Motor neuron (in vitro differentiated cells): ENCODE measurements around the gene MRPL58. TPM values are rescaled to one million over a fixed set of nuclear protein-coding genes. Genes with fewer than 3 reads are reported as not detected.

Source experiments
- ATAC-seq, 8 experiments: fragments of 200-7000 bp; cut with Tn5 transposase; replicated peaks in 6 of 8; 2 replicates each; pipeline ENCODE4 v1.8.0; 2021; ENCODE audit warnings: mild to moderate bottlenecking in 8 of 8, moderate library complexity in 8 of 8
- H3K27ac ChIP-seq, 2 donors: fragments of 250-450 bp; sonication (Bioruptor Pico); 2 replicates each; pipeline ENCODE4 v1.9.0; 2021; ENCODE audit warnings: antibody characterized with exemption in 2 of 2, mild to moderate bottlenecking in 2 of 2, moderate library complexity in 1 of 2
- H3K4me1 ChIP-seq, 2 donors: fragments of 250-450 bp; sonication (Bioruptor Pico); replicated peaks in 1 of 2; 2 replicates each; pipeline ENCODE4 v1.6.1; 2021; ENCODE audit warnings: antibody characterized with exemption in 2 of 2, mild to moderate bottlenecking in 2 of 2, moderate library complexity in 1 of 2
- H3K4me3 ChIP-seq, 5 donors: fragments of 250-450 bp; sonication (Bioruptor Pico); 2 replicates each; pipeline ENCODE4 v1.9.0; 2021; ENCODE audit warnings: antibody characterized with exemption in 5 of 5, mild to moderate bottlenecking in 5 of 5, moderate library complexity in 4 of 5
- WGBS, 10 experiments: fragments of 450-650 bp; shearing (Covaris generic); methylation state at CpG; one replicate each; pipeline ENCODE4 v1.0.0; 2022; 5-methylcytosine and 5-hydroxymethylcytosine counted together
- in situ Hi-C, 9 experiments: fragments of 400-800 bp; cut with MboI; loops; one replicate each; pipeline ENCODE4 v1.15.0; 2021; ENCODE audit warnings: low sequenced_read_pairs in 9 of 9, low pct_unique_long_range_greater_than_20kb in 2 of 9; ENCODE audit not compliant: unreplicated experiment in 9 of 9
- total RNA-seq, 8 experiments: library from RNA; unstranded; fragments of 300-600 nt; gene quantifications; 2 replicates each; pipeline versions ENCODE4 v1.2.3 to v1.2.4, GENCODE V29; 2022

MRPL58 gene
- total RNA-seq, 8 experiments from 2014 or later = 27.6 to 52.5 (median 34.8) TPM

DNA sequence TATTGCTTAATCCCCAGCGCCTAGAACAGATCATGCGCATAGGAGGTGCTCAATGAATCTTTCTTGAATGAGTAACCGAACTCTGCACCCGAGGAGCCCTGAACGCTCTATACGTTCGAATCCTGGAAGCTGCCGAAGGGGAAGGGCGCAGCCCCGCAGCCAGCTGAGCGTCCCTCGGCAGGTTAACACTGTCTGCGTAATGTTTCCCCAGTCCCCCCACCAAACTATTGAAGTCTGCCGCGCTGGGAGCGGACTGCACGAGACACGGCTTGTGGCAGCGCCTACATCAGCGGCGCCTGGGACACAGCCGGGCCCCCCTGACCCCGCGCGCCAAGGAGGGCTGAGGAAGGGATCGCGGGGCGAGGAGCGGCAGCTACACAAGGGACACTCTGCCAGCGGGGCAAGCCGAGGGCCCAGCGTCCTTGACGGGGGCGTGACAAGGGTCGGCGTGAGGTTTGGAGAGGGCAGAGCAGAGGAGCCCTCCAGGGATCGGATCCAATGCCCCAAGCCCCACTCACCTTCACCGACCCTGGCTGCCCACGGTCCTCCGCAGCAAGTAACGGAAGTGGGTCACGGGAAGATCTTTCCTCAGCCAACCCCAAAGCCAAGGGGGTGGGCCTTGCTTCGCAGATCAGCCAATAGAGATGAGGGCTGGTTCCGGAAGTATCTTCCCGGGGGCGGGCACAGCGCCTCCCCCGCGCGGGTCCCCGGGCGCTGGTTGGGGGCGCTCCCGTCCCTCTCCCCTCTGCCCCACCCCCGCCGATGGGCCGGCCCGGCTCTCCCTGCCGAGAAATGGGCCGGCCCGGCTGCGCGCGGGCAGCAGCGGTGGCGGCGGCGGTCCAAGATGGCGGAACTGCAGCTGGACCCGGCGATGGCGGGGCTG, 34.2 kb downstream of the MRPL58 start, which contains the start of the genes ATP5PD and KCTD2:
Gene ATP5PD, minus strand, starts transcription at position 563 of the 883 bp plus-strand sequence. CDS start 4,319 bp downstream, outside the sequence.
Gene KCTD2, plus strand, starts transcription at position 819 of the 883 bp plus-strand sequence. Its CDS starts 26 bp downstream, at position 845.
- 0 to 3% (median 0%) methylated on average over 1 to 10 of the region's 72 CpGs; no CpG with 5 or more reads in 3 of the 10 experiments for WGBS, 10 experiments
- in situ Hi-C loops = no loop called here
- H3K4me1 ChIP-seq = peaks cover 10 to 13% of the 10 kb centered on the region in 2 donors
- peak; percentile 91 to 96 (median 94) for ATAC-seq
- peak within 1 kb of the TSS; percentile 70 to 93 for H3K27ac ChIP-seq
- H3K4me3 ChIP-seq = peak within 1 kb of the TSS; percentile 78 to 99 (median 88)

GRCh38 chr17:75047398-75048098, 35.1 kb downstream of the MRPL58 start:
- H3K27ac ChIP-seq = peak overlapping the region; percentile 70 to 93
- in situ Hi-C loops = no loop called here
- WGBS, 10 experiments = 0 to 17% (median 0%) methylated on average over 1 to 4 of the region's 38 CpGs; no CpG with 5 or more reads in 3 of the 10 experiments
- peaks cover 10 to 13% of the 10 kb centered on the region in 2 donors for H3K4me1 ChIP-seq
- H3K4me3 ChIP-seq = peak overlapping the region; percentile 78 to 99 (median 88)
- ATAC-seq = peak; percentile 1 to 36 (median 24)

DNA sequence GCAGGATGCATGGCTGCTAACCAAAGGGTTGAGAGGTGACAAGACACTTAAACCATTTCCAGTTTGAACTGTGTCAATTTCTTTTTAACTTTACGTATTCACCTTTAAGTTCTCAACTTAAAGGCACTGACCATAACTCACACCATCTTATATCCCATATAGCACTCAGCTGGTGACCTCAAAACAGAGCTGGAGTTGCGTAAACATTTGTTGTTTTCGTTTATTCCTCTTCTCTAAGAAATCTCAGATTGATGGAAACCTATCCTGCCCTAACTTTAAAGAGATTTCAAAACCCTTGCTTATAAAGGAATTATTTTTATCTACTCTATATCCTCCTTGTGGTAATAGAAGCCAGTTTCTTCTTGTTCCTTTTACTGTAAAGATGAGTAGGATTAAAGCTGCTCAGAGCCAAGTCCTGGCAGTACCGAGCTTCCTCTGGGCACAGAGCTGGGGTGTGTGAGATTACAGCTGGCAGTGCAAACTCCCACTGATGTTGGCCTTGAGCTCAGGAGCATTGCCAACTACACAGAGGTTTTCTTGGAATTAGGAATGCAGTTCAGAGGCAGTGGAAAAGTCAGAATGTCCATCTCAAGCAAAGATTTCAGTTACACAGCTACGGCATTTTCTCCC, 35.9 kb downstream of the MRPL58 start:
- WGBS, 10 experiments = 6 to 81% (median 37%) methylated on average over 2 to 5 of the region's 5 CpGs; no CpG with 5 or more reads in 2 of the 10 experiments
- Histone ChIP-seq H3K4me3 (peak overlapping the region; percentile 78 to 99 (median 88)), H3K27ac (no peak overlapping the region), H3K4me1 (peaks cover 10 to 13% of the 10 kb centered on the region in 2 donors)
- ATAC-seq = no peak
- in situ Hi-C loops = no loop called here

DNA sequence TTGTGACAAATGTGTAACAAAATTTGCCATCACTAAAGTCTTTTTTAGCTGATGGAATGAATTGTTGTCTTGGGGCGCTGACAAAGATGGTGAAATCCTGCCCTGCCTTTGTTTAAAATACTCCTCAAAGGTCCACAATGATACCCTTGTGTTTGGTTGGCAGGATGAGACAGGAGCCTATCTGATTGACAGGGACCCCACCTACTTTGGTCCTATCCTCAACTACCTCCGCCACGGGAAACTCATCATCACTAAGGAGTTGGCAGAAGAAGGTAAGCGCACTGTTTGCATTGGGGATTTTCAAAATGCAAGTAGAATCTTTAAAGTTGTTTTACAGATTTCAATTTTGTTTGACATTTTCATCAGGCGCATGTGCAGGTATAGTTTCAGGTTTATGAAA, 36.6 kb downstream of the MRPL58 start:
- H3K4me3 ChIP-seq = no peak overlapping the region
- WGBS, 10 experiments = 60 to 100% (median 89%) methylated on average over 1 to 5 of the region's 5 CpGs; no CpG with 5 or more reads in 2 of the 10 experiments
- in situ Hi-C loops = no loop called here
- no peak for ATAC-seq
- H3K27ac ChIP-seq = no peak overlapping the region
- H3K4me1 ChIP-seq = peaks cover 10 to 13% of the 10 kb centered on the region in 2 donors

DNA sequence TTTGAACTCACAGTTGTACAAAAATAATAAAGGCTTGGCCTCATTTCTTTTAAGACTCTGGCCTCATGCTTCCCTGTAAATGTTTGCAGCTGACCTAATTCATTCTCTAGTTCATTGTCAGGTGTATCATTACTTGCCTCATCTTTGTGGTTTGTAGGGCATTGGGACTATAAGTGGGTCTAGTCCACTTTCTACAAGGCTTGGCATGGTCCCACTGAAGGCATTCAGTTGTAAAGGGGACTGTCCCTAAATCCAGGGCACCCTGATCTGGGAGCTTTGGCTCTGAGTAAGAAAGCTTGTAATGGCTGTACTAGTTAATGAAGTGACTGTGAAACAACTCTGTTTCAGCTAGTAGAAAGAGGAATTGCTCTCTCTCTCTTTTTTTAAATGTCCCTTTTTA, 37.2 kb downstream of the MRPL58 start:
- Histone ChIP-seq H3K27ac (no peak overlapping the region), H3K4me1 (peaks cover 10 to 13% of the 10 kb centered on the region in 2 donors), H3K4me3 (no peak overlapping the region)
- in situ Hi-C loops = no loop called here
- ATAC-seq = no peak

DNA sequence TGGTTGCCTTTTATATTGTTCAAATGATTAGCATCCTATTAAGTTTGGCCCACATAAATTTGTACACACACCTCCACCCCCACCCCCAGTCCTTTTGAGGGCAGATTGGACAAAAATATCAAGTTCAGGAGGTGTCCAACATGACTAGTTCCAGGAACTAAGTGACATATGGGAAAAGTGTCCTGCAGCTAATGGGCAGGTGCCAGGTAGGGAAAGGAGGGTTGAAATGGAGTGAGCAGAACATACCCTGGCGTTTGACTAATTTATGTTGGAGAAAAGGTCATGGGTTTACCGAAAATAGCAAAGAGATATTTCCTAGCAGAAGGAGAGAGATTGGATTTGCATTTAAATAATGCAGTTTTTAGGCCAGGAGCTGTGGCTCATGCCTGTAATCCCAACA, 39.5 kb downstream of the MRPL58 start:
- H3K4me3 ChIP-seq = no peak overlapping the region
- no peak overlapping the region for H3K27ac ChIP-seq
- WGBS, 10 experiments = 40 to 100% (median 94%) methylated on average over 1 to 2 of the region's 2 CpGs; no CpG with 5 or more reads in 3 of the 10 experiments
- ATAC-seq = no peak
- in situ Hi-C loops = no loop called here
- H3K4me1 ChIP-seq = peaks cover 3 to 7% of the 10 kb centered on the region in 2 donors

DNA sequence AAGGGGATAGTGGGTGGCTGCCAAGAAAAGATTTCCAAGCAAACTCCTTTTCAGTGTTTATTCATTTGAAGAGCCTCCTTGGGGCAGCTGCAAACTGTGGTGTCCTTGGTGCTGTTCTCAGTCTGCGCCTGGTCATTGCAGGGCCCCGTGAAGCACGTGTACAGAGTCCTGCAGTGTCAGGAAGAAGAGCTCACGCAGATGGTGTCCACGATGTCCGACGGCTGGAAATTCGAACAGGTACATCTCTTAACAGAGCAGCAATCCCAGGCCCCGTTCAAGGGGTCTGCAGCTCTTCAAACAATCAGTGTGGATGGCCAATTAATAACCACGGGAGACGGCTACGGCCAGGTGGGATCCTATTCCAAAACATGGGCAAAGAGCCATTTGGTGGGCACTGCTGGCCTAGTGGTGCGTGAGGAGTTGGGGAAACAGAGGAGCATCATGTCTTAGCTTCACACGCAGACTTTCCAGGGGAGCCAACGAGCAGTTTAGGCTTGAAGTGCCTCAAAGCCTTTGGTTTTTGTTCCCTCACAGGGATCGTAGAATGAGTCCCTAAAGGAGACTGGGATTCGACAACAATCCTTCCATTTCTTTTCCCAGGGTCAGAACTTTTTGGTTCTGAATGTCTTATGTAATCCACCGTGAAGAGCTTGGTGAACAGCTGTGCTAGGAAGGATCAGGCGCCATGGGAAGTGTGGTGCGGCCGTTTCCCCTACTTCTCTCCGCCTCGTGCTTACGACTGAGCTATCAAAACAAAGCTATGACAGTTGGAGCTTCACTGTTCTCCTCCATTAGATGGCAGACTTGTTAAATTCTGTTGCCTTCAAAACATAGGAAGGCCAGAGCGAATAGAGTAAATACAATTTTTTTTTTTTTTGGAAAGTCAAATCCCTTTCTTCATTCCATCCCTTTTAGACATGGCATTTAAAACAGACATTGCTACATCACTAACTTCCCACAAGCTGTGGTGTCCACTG, 47.2 kb downstream of the MRPL58 start:
- Histone ChIP-seq H3K27ac (no peak overlapping the region), H3K4me1 (no peaks in the 10 kb centered on the region), H3K4me3 (no peak overlapping the region)
- peak; percentile 27 to 70 (median 50) for ATAC-seq
- in situ Hi-C loops = no loop called here
- 36 to 93% (median 78%) methylated on average over 3 to 20 of the region's 25 CpGs for WGBS, 10 experiments

DNA sequence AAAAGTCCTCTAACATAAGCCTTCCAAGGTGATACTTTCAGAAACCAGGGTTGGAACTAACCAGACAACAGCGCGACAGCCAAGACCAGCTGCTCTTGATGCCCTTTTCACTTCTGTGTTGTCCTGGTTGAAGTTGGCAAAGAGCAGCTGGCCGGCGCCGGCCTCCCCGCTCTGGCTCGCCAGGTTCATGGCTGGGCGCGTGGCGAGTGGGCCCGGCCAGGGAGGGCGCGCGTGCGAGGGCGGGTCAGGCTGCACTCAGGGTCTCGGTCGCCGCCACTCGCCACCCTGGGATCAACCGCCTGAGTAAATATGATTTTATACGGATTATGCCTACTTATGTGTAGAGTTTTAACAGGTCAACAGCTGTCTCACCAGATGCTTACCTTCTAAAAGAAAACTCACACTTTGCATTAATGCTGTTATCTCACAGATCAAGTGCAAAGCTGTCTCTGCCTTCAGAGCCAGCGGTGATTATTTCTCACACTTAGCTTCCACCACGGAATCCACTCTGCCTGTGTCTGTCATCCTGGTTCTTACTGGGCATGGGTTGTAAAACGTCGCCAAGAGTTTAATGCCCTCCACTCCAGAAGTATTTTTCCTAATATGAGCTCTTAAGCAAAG, 48.1 kb downstream of the MRPL58 start:
- in situ Hi-C loops = no loop called here
- no peaks in the 10 kb centered on the region for H3K4me1 ChIP-seq
- no peak for ATAC-seq
- no peak overlapping the region for H3K4me3 ChIP-seq
- H3K27ac ChIP-seq = no peak overlapping the region
- WGBS, 10 experiments = 80 to 100% (median 97%) methylated on average over 1 to 18 of the region's 26 CpGs; no CpG with 5 or more reads in 2 of the 10 experiments

GRCh38 chr17:75061055-75061438, 48.6 kb downstream of the MRPL58 start:
- Histone ChIP-seq H3K27ac (no peak overlapping the region), H3K4me1 (no peaks in the 10 kb centered on the region), H3K4me3 (no peak overlapping the region)
- WGBS, 10 experiments = 83 to 100% (median 97%) methylated on average over 2 to 7 of the region's 10 CpGs; no CpG with 5 or more reads in 4 of the 10 experiments
- in situ Hi-C loops = no loop called here
- ATAC-seq = no peak

DNA sequence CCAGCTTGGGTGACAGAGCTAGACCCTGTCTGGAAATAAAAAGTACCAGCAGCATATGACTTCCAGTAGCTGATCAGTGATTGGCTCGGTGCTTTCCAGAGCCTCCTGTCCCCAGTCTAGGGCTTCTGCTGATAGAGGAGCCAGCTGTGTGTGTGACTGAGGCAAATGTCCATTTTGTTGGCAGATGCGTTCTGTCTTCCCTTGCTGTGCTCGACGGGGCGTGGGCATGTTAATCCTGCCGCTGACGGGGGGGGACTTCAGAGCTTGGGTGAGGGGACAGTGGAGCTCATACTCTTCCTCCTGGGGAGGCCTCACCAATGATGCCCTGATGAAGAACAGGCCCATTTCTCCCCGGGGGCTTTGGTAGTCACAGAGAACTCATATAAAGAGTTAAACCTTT, 49.1 kb downstream of the MRPL58 start:
- H3K4me3 ChIP-seq = no peak overlapping the region
- H3K4me1 ChIP-seq = no peaks in the 10 kb centered on the region
- no peak overlapping the region for H3K27ac ChIP-seq
- 71 to 100% (median 90%) methylated on average over 1 to 6 of the region's 8 CpGs; no CpG with 5 or more reads in 4 of the 10 experiments for WGBS, 10 experiments
- ATAC-seq = no peak
- in situ Hi-C loops = no loop called here

DNA sequence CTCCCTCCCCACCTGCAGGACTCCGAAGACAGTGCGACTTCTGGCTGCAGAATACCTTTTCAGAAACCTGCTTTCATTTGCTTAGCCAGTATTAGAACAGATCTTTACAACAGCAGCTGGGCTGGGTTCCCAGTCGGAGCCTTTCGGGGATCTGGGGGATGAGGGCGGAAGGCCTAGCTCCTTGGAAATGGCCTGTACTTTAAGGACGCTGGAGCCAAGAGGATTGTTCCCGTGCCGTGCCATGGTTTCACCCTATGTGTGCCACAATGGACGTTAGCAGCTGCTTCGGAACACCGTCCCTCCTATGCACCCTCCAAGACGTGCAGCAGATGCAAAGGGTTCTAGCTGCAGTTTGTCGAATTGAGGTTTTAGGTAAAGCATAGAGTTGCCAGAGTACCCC, 50.7 kb downstream of the MRPL58 start:
- in situ Hi-C loops = no loop called here
- Histone ChIP-seq H3K4me3 (no peak overlapping the region), H3K4me1 (no peaks in the 10 kb centered on the region), H3K27ac (no peak overlapping the region)
- ATAC-seq = no peak
- 70 to 100% (median 92%) methylated on average over 2 to 10 of the region's 13 CpGs; no CpG with 5 or more reads in 5 of the 10 experiments for WGBS, 10 experiments
